Measurements from ENCODE around the gene RYR3.
"Not testable (repeated sequence)": the region's sequence is repeated elsewhere in the genome, so short reads cannot be mapped to it uniquely, and the experiment has no call there.

Gene RYR3

GRCh38 chr15:33598382-33598781 lies 287.6 kb downstream of the RYR3 start:
- not testable (repeated sequence) for DNase-seq

DNA sequence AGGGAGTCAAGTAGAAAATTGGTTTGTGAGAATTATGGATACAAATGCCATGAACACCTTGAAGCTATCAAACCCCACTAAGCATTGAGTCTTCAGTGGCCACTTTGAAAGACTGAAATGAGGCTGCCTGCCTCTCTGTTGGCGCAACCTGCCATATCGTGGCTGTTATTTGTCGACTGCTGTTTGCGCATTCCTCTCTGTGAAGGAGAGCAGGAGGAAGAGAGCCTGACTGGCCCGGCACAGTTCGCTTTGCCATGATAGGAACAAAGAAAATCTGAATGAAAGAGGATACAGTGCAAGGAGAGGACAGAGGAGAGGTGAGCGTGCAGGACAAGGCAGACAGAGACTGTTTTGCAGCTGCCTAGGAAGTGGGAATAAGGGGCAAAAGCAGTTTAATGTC lies 289.4 kb downstream of the RYR3 start:
- no peak for DNase-seq

GRCh38 chr15:33601461-33601860 lies 290.7 kb downstream of the RYR3 start:
- no peak for DNase-seq

- DNase-seq, result no peak
Measured at GRCh38 chr15:33608714-33609113, 297.9 kb downstream of the RYR3 start.

DNA sequence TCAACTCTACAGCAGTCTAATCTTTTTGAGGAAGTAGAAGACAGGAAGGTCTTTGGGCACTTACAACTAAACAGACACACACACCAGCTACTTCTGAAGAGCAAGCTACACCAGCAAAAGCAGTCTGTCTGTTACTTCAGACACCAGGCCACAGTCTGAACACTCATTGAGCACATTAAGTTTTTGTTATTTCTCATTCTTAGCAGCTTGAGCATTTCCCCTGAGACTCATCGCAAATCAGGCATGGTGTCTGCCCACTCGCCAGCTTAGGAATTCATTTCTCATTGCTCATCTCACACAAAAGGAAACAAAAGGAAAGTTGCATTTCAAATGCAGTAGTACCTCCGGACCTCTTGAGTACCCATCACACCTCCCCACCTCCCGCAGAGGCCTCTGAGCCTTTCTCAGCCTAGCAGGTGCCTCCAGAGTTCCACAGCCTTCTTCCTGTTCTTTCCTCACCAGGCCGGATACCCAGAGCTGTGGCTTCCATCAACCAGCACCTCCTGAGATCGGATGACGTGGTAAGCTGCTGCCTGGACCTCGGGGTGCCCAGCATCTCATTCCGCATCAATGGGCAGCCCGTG lies 302.0 kb downstream of the RYR3 start:
- DNase-seq, result no peak

DNA sequence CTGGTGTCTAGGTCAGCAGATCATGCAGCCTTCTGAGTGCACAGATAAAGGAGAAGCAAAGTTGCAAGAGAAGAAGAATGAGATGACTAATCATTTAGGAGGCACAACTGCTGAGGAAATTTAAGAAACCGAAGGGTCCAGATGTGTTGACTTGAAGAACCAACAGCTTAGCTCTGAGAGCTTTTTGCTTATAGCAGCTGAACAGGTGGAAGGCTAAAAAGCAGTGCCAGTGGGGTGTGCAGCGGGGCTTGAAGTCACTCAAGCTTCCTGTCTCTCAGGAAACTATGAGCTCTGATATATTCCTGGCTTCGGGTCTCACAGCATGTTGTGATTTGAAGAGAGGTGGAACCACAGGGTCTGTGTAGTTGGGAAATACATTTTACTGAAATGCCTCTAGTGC lies 305.7 kb downstream of the RYR3 start:
- no peak for DNase-seq

DNA sequence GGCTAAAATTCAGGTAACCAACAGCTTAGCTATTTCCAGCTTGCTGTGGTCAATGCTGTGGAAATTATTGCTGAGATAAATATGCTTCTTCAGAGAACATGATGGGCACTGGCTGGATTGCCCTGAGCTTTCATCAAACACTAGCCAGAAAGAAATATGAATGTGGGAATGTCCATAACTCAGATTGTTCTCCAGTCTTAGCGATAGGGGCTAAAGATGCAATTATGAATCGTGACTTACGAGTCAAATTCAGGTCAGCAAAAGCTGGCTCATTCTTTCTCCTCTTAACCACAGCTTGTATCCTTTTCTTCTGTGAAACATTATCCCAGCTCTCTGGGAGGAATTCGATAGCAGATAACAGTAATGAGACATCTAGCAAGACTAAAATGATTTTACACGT lies 307.6 kb downstream of the RYR3 start:
- no peak for DNase-seq

GRCh38 chr15:33621141-33621540 lies 310.4 kb downstream of the RYR3 start:
- DNase-seq, result no peak

- DNase-seq, result no peak
Measured at GRCh38 chr15:33623010-33623409, 312.2 kb downstream of the RYR3 start.

DNA sequence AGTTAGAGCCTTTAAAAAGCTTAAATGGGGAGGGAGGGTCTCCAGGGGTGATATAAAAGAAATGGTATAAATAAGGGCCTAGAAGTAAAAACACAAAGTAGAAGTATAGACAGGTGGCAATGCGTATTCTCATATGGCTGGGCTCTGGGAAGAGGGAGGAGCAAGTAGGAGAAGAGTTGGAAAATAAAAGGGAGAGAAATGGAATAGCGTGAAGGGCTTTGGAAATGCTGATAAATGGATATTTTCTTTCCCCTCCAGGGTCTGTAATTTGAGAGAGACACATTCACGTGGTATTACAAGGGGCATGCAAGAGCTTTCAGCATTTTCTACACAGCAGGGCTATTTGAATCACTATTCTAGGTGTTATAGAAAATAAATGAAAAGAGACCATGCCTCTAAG lies 313.7 kb downstream of the RYR3 start:
- DNase-seq, result no peak

GRCh38 chr15:33629647-33630046 lies 318.9 kb downstream of the RYR3 start:
- DNase-seq, result no peak

- DNase-seq, result no peak
Measured at GRCh38 chr15:33636234-33636633, 325.5 kb downstream of the RYR3 start.

DNA sequence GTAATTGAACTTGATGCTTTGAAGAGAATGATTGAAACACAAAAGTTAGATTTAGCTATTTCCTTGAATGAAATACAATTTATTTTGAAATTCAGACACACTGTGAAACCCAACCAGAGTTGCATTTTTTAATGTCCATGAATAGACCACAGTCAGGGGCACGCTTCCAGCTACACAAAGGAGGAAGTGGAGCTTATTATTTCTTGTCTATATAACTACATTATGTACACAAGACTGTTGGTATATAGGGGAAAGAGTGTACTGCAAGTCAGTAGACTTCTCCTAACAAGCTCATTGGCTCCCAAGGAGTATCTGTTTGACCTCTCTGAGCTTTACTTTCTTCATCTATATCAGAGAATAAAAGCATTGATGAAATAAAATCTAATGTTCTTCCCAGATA lies 326.2 kb downstream of the RYR3 start:
- no peak for DNase-seq

DNA sequence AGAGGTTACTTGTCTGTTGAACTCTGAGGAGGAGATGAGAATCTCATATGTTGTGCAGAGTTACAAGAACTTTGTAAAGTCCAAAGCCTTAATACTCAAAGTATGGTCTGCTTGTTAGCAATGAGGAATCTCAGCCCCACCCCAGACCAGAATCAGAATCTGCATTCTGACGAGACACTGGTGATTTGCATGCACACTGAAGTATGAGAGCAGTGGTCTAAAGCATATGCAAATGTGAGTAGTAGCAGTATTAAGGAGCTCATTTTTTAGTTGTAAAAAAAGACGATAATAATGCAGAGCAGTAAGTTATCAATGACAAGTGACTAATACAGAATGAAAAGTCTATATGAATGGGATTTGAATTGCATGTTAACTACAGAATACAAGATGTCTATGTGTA lies 327.7 kb downstream of the RYR3 start:
- DNase-seq, result no peak

- no peak for DNase-seq
Measured at GRCh38 chr15:33639051-33639450, 328.3 kb downstream of the RYR3 start.

- no peak for DNase-seq
Measured at GRCh38 chr15:33639456-33639855, 328.7 kb downstream of the RYR3 start.

GRCh38 chr15:33639978-33640377 lies 329.2 kb downstream of the RYR3 start:
- DNase-seq, result no peak

DNA sequence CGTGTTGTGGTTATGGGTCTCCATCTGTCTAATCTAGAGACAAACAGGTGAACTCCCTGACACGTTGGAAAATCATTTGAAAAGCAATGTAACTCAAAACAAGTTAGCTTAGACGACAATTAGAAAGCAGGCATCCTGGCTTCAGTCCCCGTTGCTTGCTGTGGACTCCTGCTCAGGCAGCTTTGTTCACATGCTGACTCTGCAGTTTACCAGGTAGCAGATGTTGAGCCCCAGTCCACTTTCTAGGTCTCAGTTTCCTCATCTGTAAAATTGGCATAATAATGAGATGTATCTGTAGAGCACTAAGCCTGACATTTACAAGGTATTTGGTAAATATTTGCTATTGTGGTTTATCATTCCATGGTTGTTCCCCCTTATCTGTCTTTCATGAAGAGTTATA lies 330.3 kb downstream of the RYR3 start:
- DNase-seq, result no peak

DNA sequence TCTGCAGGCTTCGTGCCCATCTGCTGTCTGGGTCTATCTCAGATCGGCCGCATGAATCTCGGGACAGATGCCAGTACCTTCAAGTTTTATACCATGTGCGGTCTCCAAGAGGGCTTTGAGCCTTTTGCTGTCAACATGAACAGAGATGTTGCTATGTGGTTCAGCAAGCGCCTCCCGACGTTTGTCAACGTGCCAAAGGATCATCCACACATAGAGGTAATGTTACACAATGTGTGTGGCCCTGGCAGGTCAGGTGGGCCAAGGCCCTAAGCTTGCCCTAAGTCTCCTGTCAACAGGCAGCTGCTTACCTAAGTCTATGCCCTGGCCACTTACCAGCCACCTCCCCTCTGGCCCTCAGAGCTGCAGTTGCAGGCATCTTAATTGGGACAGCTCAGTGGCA lies 333.5 kb downstream of the RYR3 start:
- DNase-seq, result no peak

GRCh38 chr15:33646744-33647143 lies 336.0 kb downstream of the RYR3 start:
- DNase-seq, result no peak

- no peak for DNase-seq
Measured at GRCh38 chr15:33649217-33649933, 338.6 kb downstream of the RYR3 start.

- no peak for DNase-seq
Measured at GRCh38 chr15:33654860-33655259, 344.1 kb downstream of the RYR3 start.

DNA sequence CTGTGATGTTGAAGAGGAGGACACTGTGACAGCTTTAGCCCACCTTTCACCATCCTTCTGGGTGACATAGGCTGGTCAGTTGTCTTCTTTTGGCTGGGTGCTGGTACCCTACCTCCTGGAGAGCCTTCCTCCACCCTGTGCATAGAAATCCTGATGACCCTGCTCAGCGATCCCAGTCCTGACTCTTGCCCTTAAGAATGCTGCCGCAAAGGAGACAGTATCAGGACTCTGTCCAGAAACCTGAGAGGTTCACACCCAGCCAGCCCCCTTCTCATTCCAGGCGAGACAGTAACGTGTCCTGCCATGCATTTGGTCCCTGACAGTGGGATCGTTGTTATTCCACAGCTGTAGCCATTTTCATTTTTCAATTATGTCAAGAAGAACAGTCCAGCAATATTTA lies 344.7 kb downstream of the RYR3 start:
- no peak for DNase-seq

DNA sequence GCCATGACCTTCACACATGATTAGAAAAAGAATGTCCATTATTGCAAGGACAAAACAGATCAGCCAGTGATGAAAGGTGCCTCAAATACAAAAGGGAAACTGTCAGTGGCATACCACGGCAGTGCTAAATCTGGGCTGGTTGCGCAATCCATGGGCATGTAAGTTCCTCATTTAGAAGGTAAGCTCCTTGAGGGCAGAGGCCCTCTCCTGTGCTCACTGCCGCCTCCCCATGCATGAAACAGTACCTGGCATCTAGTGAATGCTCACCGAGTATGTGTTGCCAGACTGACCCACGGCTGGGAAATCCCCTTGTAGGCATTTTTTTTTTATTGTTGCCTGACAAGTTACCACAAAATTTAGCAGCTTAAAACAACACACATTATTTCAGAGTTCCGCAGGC lies 345.4 kb downstream of the RYR3 start:
- DNase-seq, result no peak

DNA sequence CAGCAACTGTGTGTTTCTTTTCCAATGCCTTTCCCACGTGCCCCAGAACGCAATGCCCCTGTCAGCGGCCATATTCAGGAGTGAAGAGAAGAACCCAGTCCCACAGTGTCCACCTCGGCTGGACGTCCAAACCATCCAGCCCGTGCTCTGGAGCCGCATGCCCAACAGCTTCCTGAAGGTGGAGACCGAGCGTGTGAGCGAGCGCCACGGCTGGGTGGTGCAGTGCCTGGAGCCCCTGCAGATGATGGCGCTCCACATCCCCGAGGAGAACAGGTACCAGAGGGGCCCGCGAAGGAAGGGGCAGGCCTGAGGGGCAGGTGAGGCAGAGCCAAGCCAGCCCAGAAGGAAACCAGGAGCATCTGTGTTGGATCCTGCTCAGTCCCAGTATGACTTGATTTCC lies 349.4 kb downstream of the RYR3 start:
- DNase-seq, result no peak

Data from NCI-H446 treated with DMSO at 0.1 percent for 48 hours (cell line).